ENCODE measurements around the gene PCA3. TPM values are rescaled to one million over a fixed set of nuclear protein-coding genes. Genes with fewer than 3 reads are reported as not detected.
A peak's percentile ranks its signal among the peaks of the same experiment; 100 is the strongest.
"Not testable (repeated sequence)": the region's sequence is repeated elsewhere in the genome, so short reads cannot be mapped to it uniquely, and the experiment has no call there.

PCA3 gene
- polyA plus RNA-seq (2014; cell fraction: cytosol; rRNA removed): not detected in 2 replicates
- not detected in 2 replicates for polyA plus RNA-seq (2014; cell fraction: nucleus; rRNA removed)

- no peak for DNase-seq (ENCODE audit: low spot score)
These were observed at the start of gene PCA3 for GRCh38 chr9:76764138-76764537. TSS of gene PCA3 (plus strand) at chr9:76764438.

- DNase-seq (ENCODE audit: low spot score): no peak
These were observed 48.1 kb upstream of the PCA3 start for GRCh38 chr9:76716085-76716672.

- no peak for DNase-seq (ENCODE audit: low spot score)
These were observed 47.1 kb upstream of the PCA3 start for GRCh38 chr9:76717176-76717575.

GRCh38 chr9:76717613-76718012 is 46.6 kb upstream of the PCA3 start:
- DNase-seq (ENCODE audit: low spot score): no peak

- no peak for DNase-seq (ENCODE audit: low spot score)
These were observed 46.1 kb upstream of the PCA3 start for GRCh38 chr9:76718166-76718565.

GRCh38 chr9:76720245-76720644 is 44.0 kb upstream of the PCA3 start:
- DNase-seq (ENCODE audit: low spot score): no peak

GRCh38 chr9:76725011-76725546 is 39.2 kb upstream of the PCA3 start:
- no peak for DNase-seq (ENCODE audit: low spot score)

GRCh38 chr9:76725885-76726284 is 38.4 kb upstream of the PCA3 start:
- DNase-seq (ENCODE audit: low spot score): no peak

GRCh38 chr9:76729116-76729515 is 35.1 kb upstream of the PCA3 start:
- DNase-seq (ENCODE audit: low spot score): no peak

- no peak for DNase-seq (ENCODE audit: low spot score)
These were observed 34.1 kb upstream of the PCA3 start for GRCh38 chr9:76729980-76730737.

GRCh38 chr9:76730801-76731200 is 33.4 kb upstream of the PCA3 start:
- DNase-seq (ENCODE audit: low spot score): no peak

- no peak for DNase-seq (ENCODE audit: low spot score)
These were observed 31.8 kb upstream of the PCA3 start for GRCh38 chr9:76732341-76732958.

GRCh38 chr9:76733096-76733495 is 31.1 kb upstream of the PCA3 start:
- DNase-seq (ENCODE audit: low spot score): no peak

- DNase-seq (ENCODE audit: low spot score): no peak
These were observed 29.5 kb upstream of the PCA3 start for GRCh38 chr9:76734716-76735115.

- DNase-seq (ENCODE audit: low spot score): no peak
These were observed 26.9 kb upstream of the PCA3 start for GRCh38 chr9:76737154-76737902.

- no peak for DNase-seq (ENCODE audit: low spot score)
These were observed 25.8 kb upstream of the PCA3 start for GRCh38 chr9:76738402-76738801.

GRCh38 chr9:76741524-76741923 is 22.7 kb upstream of the PCA3 start:
- DNase-seq (ENCODE audit: low spot score): no peak

- not testable (repeated sequence) for DNase-seq (ENCODE audit: low spot score)
These were observed 21.3 kb upstream of the PCA3 start for GRCh38 chr9:76742890-76743289.

- no peak for DNase-seq (ENCODE audit: low spot score)
These were observed 20.3 kb upstream of the PCA3 start for GRCh38 chr9:76743931-76744330.

GRCh38 chr9:76744336-76744735 is 19.9 kb upstream of the PCA3 start:
- DNase-seq (ENCODE audit: low spot score): no peak

- no peak for DNase-seq (ENCODE audit: low spot score)
These were observed 13.2 kb upstream of the PCA3 start for GRCh38 chr9:76751001-76751400.

GRCh38 chr9:76756268-76756640 is 8.0 kb upstream of the PCA3 start:
- DNase-seq (ENCODE audit: low spot score): peak; percentile 45

Data from SK-N-DZ (cell line).